Large intestine (tissue), 3 donors: ENCODE results near the gene NADSYN1. TPM values are rescaled to one million over a fixed set of nuclear protein-coding genes. Genes with fewer than 3 reads are reported as not detected.
"Not testable (repeated sequence)": the region's sequence is repeated elsewhere in the genome, so short reads cannot be mapped to it uniquely, and the experiment has no call there.

Experiments
- DNase-seq, 2 donors: peaks; one replicate each; pipeline versions ENCODE4 v3.0.0 to v3.0.0-alpha.2; 2013
- H3K27ac ChIP-seq: one replicate; pipeline ENCODE4 v1.5.1; 2013; ENCODE audit warnings: low read length
- H3K27me3 ChIP-seq: 2 replicates; pipeline ENCODE4 v1.6.1; 2013; ENCODE audit warnings: low read length; ENCODE audit not compliant: control insufficient read depth, insufficient read depth
- H3K36me3 ChIP-seq: 2 replicates; pipeline ENCODE4 v1.6.1; 2013; ENCODE audit warnings: low read length; ENCODE audit not compliant: control insufficient read depth, insufficient read depth
- H3K4me1 ChIP-seq: one replicate; pipeline ENCODE4 v1.6.1; 2013; ENCODE audit warnings: low read length; ENCODE audit not compliant: control insufficient read depth, insufficient read depth
- H3K4me3 ChIP-seq: one replicate; pipeline ENCODE4 v1.5.1; 2013; ENCODE audit warnings: low read length
- H3K9me3 ChIP-seq: one replicate; pipeline ENCODE4 v1.6.1; 2013; ENCODE audit warnings: mild to moderate bottlenecking, low read depth, low read length, moderate library complexity; ENCODE audit not compliant: control insufficient read depth
- WGBS: methylation state at CpG from one replicate; pipeline ENCODE4 v1.1.5; 2013; ENCODE audit warnings: low lambda C conversion rate; ENCODE audit not compliant: insufficient coverage; 5-methylcytosine and 5-hydroxymethylcytosine counted together
- polyA plus RNA-seq: library from polyadenylated mRNA; unstranded; fragments of 120-200 nt; gene quantifications from one replicate; pipeline ENCODE4 v1.2.1, GENCODE V29; 2013

Gene NADSYN1
- polyA plus RNA-seq, 1 donor = 85.4 TPM

DNA sequence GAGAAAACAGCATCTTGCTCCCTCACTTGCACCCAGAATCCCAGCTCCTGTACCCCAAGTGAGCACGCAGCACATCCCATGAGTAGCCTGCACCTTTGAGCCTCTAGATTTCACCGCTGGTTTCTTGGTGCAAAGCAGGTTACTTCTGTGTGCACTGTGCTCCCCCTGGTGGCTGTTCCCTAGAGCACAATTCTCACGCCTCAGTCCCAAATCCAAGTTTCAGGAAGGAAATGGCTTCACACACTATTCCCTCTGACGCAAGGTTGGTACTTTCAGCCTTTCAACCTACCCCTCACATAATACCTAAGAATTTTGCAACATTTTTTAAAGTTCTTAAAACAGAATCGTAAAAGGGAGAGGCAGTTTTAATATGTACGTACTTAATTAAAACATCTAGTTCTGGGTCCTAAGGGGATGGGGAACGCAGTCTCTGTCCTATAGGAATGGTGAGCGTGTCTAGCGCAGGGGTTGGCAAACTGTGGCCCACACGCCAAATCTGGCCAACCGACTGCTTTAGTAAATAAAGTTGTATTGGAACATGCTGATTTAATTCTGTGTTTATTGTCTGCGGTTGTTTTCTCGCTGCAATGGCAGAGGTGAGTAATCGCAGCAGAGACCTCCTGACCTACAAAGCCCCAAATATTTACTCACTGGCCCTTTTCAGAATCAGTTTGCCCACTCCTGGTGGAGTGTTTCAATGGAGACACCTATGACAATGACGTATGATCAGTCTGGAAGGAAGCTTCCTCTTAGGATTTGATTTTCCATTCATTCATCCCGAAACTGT, 32.4 kb upstream of the NADSYN1 start:
- Histone ChIP-seq H3K36me3 (no peaks in the 10 kb centered on the region), H3K4me3 (no peak overlapping the region), H3K4me1 (no peaks in the 10 kb centered on the region), H3K9me3 (no peaks in the 10 kb centered on the region), H3K27ac (no peak overlapping the region), H3K27me3 (no peaks in the 10 kb centered on the region)
- peak; percentile 19 to 31 for DNase-seq
- 82% methylated on average over 5 of the region's 16 CpGs for WGBS

DNA sequence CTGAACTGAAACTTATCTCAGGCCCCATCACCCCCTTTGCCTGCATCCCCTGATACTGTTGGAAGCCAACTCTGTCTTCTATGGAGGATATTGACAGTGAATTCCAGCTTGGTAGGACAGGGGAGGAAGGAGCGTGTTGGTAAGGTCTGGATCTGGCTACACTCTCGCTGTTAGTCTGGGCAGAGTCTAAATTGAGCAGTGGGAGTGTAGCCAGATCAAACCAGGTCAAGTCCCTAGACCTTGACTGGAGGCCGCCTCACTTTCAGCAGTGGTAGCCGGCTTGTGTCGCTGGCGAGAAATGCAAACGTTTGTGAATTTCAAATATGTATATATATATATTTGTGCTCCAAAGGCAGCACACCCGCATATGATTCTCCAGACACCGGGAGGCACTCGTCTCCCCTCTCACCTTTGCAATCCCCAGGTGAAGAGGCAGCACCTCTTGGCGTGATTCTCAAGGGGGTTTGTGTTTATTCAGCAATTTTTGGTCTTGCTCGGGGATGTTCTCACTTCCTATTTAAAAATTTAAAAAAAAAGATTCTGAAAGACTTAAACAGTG, 31.5 kb upstream of the NADSYN1 start:
- Histone ChIP-seq H3K4me3 (no peak overlapping the region), H3K27ac (no peak overlapping the region), H3K27me3 (no peaks in the 10 kb centered on the region), H3K36me3 (no peaks in the 10 kb centered on the region), H3K9me3 (no peaks in the 10 kb centered on the region), H3K4me1 (no peaks in the 10 kb centered on the region)
- no peak for DNase-seq
- no CpG with 5 or more reads among the region's 12 CpGs for WGBS

DNA sequence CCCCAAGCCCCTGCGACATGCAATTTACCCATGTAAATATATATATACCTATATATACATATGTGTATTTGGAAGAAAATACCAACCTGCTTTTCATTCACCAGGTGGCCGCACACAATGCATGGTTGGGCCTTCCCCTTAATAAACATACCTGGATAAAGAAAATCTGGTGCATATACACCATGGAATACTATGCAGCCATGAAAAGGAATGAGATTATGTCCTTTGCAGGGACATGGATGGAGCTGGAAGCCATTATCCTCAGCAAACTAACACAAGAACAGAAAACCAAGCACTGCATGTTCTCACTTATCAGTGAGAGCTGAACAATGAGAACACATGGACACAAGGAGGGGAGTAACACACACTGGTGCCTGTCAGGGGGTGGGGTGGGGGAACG, 30.7 kb upstream of the NADSYN1 start:
- not testable (repeated sequence) for H3K36me3 ChIP-seq, H3K4me3 ChIP-seq, H3K4me1 ChIP-seq, DNase-seq, H3K9me3 ChIP-seq, H3K27me3 ChIP-seq, H3K27ac ChIP-seq
- WGBS = no CpG with 5 or more reads among the region's 3 CpGs

DNA sequence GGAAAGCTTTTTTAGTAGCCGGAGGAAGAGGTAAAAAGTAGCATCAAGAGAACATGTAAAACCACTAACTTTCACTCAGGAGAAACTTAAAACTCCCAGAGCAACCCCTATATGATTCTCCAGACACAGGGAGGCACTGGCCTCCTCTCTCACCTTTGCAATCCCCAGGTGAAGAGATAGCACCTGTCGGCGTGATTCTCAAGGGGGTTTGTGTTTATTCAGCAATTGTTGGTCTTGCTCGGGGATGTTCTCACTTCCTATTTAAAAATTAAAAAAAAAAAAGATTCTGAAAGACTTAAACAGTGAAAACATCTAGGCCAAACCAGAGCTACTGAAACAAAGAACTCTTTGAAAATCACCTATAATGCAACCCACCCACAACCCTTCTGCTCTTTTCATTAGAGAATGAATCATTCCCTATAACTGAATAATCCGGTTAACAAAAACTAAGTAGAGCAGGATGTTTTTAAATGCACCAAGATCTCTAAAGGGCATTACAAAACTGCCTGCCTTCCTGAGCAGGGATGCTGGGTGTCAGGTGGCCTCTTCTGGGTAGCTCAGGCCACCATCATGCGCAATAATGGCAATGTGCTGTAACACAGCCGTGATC, 29.7 kb upstream of the NADSYN1 start:
- Histone ChIP-seq H3K27ac (no peak overlapping the region), H3K36me3 (no peaks in the 10 kb centered on the region), H3K27me3 (no peaks in the 10 kb centered on the region), H3K9me3 (no peaks in the 10 kb centered on the region), H3K4me3 (no peak overlapping the region), H3K4me1 (no peaks in the 10 kb centered on the region)
- DNase-seq = no peak
- 100% methylated on average over 1 of the region's 7 CpGs for WGBS

DNA sequence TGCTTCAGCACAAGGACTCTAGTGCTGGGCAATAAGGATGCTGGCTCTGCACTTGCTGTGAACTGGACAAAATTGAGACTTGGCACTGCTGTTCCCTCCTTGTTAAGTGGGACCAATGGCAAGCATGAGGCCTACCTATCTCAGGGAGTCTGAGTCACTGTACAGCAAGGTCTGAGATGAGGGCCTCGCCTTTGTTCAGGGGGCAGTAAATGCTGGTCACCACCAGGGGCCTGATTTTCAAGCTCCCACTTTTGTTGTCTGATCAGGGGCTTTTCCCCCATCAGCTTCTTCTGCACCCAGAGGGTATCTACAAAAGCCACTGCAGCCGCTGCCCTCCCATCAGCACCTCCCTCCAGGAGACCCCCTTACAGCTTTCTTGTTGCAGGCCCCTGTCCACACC, 27.6 kb upstream of the NADSYN1 start:
- DNase-seq = no peak
- Histone ChIP-seq H3K27ac (no peak overlapping the region), H3K36me3 (no peaks in the 10 kb centered on the region), H3K4me1 (no peaks in the 10 kb centered on the region), H3K4me3 (no peak overlapping the region), H3K9me3 (no peaks in the 10 kb centered on the region), H3K27me3 (no peaks in the 10 kb centered on the region)
- no CpG with 5 or more reads among the region's 2 CpGs for WGBS

DNA sequence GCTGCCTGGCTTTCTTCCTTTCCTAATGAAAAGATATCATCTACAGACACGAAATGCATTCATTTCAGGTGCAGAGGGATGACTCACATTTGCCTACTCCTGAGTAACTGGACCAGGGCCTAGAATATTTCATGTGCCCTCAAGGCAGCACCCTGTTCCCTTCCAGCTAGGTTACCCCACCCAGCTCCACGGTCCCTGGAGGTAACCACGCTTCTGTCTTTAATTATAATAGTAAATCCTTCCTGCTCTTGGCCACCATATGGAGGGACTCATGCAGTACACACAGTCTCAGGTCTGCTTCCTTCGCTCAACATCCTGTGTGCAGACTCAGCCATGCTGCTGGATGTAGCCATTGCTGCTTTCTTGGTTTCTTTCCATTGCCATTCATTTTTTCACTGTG, 27.1 kb upstream of the NADSYN1 start:
- WGBS = 100% methylated on average over 1 of the region's 4 CpGs
- H3K36me3 ChIP-seq = no peaks in the 10 kb centered on the region

DNA sequence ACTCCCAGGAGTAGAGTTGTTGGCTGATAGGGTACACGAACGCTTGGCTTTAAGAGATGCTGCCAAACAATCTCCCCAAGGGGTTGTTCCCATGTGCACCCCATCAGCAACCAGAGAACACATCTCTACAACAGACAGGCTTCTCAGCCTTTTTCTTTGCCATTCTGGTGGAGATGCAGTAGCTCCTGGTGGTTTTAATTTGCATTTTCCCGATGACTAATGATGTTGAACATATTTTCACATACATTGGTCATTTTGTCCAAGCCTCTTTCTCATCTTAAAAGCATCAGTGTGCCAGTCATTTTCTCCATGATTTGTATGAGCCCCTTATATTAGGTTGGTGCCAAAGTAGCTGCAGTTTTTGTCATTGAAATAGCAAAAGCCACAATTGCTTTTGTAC, 26.6 kb upstream of the NADSYN1 start:
- no peak overlapping the region for H3K27ac ChIP-seq
- no CpG with 5 or more reads among the region's 3 CpGs for WGBS
- H3K4me1 ChIP-seq = no peaks in the 10 kb centered on the region
- no peaks in the 10 kb centered on the region for H3K27me3 ChIP-seq
- DNase-seq = no peak
- H3K36me3 ChIP-seq = no peaks in the 10 kb centered on the region
- H3K9me3 ChIP-seq = no peaks in the 10 kb centered on the region
- H3K4me3 ChIP-seq = no peak overlapping the region

More for the DNA sequence above, 27.1 kb upstream of the NADSYN1 start:
- no peaks in the 10 kb centered on the region for H3K27me3 ChIP-seq
- no peaks in the 10 kb centered on the region for H3K4me1 ChIP-seq
- no peak overlapping the region for H3K27ac ChIP-seq
- H3K4me3 ChIP-seq = no peak overlapping the region
- DNase-seq = no peak
- no peaks in the 10 kb centered on the region for H3K9me3 ChIP-seq

DNA sequence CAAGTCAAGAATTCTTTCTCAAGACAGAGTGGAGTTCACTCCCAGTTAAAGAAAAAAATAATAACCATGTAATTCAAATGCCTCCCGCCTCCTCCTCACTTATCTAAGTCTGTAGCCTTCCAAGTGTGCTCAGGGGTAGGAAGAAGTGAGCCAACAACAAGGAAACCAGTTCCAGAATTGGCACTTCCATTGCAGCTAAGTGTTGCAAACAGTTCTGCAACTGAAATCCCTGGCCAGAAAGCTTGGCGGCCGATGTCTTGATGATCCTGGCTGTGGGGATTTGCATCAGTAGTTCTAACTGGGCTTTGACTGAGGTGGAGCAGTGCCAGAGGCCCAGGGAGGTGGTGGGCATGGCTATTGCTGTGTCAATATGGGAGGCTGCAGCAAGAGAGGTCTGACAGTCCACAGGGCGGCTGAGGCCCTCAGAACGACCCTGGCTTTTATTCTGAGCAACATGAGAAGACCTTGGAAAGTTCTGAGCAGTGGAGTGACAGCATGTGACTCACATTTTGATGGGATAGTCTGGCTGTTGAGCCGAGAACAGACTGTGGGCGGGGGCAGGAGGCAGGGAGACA, 24.1 kb upstream of the NADSYN1 start:
- peaks cover 15% of the 10 kb centered on the region for H3K4me1 ChIP-seq
- no peaks in the 10 kb centered on the region for H3K27me3 ChIP-seq
- no peak overlapping the region for H3K4me3 ChIP-seq
- no peaks in the 10 kb centered on the region for H3K9me3 ChIP-seq
- no peak for DNase-seq
- H3K36me3 ChIP-seq = no peaks in the 10 kb centered on the region
- H3K27ac ChIP-seq = no peak overlapping the region
- WGBS = no CpG with 5 or more reads among the region's 7 CpGs

DNA sequence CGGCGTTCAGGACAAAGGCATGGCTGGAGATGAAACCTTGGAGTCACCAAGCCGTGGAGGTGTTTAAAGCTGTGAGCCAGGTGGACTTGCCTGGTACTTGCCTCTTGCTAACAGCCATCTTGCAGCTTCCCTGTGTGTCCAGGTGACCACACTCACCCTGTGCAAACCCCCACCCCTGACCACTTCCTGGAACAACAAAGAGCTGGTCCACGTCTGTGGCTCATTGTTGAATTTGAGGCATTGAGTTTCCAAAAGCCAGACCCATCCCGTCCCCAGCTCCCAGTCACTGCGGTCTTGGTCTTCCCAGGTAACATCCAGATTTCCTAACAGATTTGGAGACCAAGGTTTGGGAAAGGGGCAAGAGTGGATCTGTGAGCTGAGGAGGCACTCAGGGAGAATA, 23.3 kb upstream of the NADSYN1 start:
- Histone ChIP-seq H3K27me3 (no peaks in the 10 kb centered on the region), H3K27ac (no peak overlapping the region)

DNA sequence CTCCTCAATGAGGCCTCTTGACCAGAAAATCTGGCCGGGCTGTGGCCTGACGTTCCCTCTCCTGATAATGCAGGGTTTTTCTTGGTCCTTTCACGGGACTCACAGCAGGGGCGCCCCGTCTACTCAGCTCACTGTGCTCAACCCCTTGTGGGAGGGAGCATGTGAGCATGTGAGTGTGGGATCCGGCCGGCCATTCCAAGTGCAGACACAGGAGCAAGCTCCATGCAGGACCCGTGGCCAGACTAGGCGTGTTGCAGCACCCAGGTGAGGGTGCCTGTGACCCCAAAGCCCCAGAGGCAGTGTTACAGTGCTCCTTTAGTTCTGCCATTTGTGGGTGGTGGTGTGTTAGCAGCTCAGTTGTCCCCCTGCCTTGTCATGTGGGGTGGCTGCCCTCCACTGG, 22.8 kb upstream of the NADSYN1 start:
- DNase-seq = no peak
- WGBS = no CpG with 5 or more reads among the region's 9 CpGs
- no peak overlapping the region for H3K27ac ChIP-seq
- H3K4me3 ChIP-seq = no peak overlapping the region
- H3K27me3 ChIP-seq = no peaks in the 10 kb centered on the region
- peaks cover 22% of the 10 kb centered on the region for H3K4me1 ChIP-seq
- peaks cover 9% of the 10 kb centered on the region for H3K36me3 ChIP-seq
- no peaks in the 10 kb centered on the region for H3K9me3 ChIP-seq

More for the DNA sequence above, 23.3 kb upstream of the NADSYN1 start:
- Histone ChIP-seq H3K9me3 (no peaks in the 10 kb centered on the region), H3K4me1 (peaks cover 22% of the 10 kb centered on the region), H3K4me3 (no peak overlapping the region), H3K36me3 (peaks cover 5% of the 10 kb centered on the region)
- 100% methylated on average over 1 of the region's 6 CpGs for WGBS
- DNase-seq = no peak
